Activated naive CD4-positive, alpha-beta T cell treated with anti-CD3 and anti-CD28 coated beads for 36 hours (primary cell): ENCODE results near the gene SPATA17. TPM values are rescaled to one million over a fixed set of nuclear protein-coding genes. Genes with fewer than 3 reads are reported as not detected.
"Not testable (repeated sequence)": the region's sequence is repeated elsewhere in the genome, so short reads cannot be mapped to it uniquely, and the experiment has no call there.

Experiments
- CTCF ChIA-PET: fragments of 350-600 bp; sonication (Branson Sonifier 250); formaldehyde crosslinking; loops from one replicate; lab custom pipeline; 2021; ENCODE audit warnings: antibody characterized with exemption; lab: Charles Lee
- DNase-seq: peaks from one replicate; pipeline ENCODE4 v3.0.0-alpha.2; 2020
- H3K27ac Mint-ChIP-seq: one replicate; pipeline ENCODE4 v1.8.0; 2021; ENCODE audit warnings: mild to moderate bottlenecking, mixed read lengths
- H3K27me3 Mint-ChIP-seq: one replicate; pipeline ENCODE4 v1.8.0; 2021; ENCODE audit warnings: low read depth, mixed read lengths
- H3K36me3 Mint-ChIP-seq: one replicate; pipeline ENCODE4 v1.8.0; 2021; ENCODE audit warnings: low read depth, mixed read lengths
- H3K4me1 Mint-ChIP-seq: one replicate; pipeline ENCODE4 v1.8.0; 2021; ENCODE audit warnings: low read depth, mixed read lengths
- H3K4me3 Mint-ChIP-seq: one replicate; pipeline ENCODE4 v1.8.0; 2021; ENCODE audit warnings: mild to moderate bottlenecking, moderate library complexity, mixed read lengths
- H3K9me3 Mint-ChIP-seq: one replicate; pipeline ENCODE4 v1.8.0; 2021; ENCODE audit warnings: mixed read lengths
- intact Hi-C: fragments of 100-400 bp; cut with micrococcal nuclease; formaldehyde crosslinking; loops from one replicate; pipeline ENCODE4 v1.15.1; 2023
- total RNA-seq, 2 experiments: library from RNA; stranded (reverse); gene quantifications; one replicate each; pipeline ENCODE4 v1.2.3, GENCODE V29; 2021

The SPATA17 gene, protein sequence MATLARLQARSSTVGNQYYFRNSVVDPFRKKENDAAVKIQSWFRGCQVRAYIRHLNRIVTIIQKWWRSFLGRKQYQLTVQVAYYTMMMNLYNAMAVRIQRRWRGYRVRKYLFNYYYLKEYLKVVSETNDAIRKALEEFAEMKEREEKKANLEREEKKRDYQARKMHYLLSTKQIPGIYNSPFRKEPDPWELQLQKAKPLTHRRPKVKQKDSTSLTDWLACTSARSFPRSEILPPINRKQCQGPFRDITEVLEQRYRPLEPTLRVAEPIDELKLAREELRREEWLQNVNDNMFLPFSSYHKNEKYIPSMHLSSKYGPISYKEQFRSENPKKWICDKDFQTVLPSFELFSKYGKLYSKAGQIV
- total RNA-seq, result not detected

- Mint-ChIP-seq H3K27me3 (peaks cover 6% of the 10 kb centered on the region), H3K27ac (peak within 1 kb of the TSS; percentile 99), H3K36me3 (no peaks in the 10 kb centered on the region), H3K9me3 (no peaks in the 10 kb centered on the region), H3K4me1 (peaks cover 31% of the 10 kb centered on the region), H3K4me3 (peak within 1 kb of the TSS; percentile 93)
- CTCF ChIA-PET, result interaction anchor here (1.1 to 1.2 kb wide), 2 partner anchors 10 to 30 kb away, joined by 4 to 5 read pairs; no protein-coding TSS in a partner anchor
- peak; percentile 80 for DNase-seq
- intact Hi-C loops, result loop anchor here (1.0 kb wide), 2 partner anchors 10 to 149 kb away; no protein-coding TSS in a partner anchor
These were observed at the start of gene SPATA17, which contains the start of gene GPATCH2 for GRCh38 chr1:217630711-217631591. TSS of gene SPATA17 (plus strand) at chr1:217631344. CDS start at chr1:217631379, 35 bp downstream. TSS of gene GPATCH2 (minus strand) at chr1:217631090. CDS start at chr1:217630971, 119 bp downstream.

DNA sequence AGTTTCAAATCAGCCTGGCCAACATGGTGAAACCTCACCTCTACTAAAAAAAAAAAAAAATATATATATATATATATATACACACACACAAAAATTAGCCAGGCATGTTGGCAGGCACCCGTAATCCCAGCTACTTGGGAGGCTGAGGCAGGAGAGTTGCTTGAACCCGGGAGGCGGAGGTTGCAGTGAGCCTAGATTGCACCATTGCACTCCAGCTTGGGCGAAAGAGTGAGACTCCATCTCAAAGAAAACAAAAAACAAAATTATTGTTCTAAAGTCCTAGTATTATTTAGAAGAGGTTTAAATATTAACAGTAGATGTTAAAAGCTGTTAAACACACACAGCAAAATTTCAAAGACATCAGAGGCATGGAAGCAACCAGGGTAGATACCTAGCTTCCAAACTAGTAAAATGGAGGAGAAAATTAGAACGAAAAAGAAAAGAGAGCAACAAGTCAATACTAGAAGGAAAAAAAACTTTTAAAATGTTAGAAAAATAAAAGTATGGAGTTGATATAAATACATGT is 46.8 kb upstream of the SPATA17 start:
- not testable (repeated sequence) for H3K27me3 Mint-ChIP-seq, H3K27ac Mint-ChIP-seq

DNA sequence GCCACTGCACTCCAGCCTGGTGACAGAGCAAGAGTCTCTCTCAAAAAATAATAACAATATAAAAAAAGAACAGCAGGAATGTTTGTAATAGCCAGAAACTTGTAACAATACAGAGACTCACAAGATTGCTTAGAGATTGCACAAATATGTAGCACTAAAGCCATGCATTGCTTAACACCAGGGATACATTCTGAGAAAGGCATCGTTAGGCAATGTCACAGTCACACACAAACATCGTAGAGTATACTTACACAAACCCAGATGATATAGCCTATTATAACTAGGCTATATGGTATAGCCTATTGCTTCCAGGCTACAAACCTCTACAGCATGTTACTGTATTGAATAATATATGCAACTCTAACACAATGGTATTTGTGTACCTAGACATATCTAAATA is 45.6 kb upstream of the SPATA17 start:
- Mint-ChIP-seq H3K27ac (no peak overlapping the region), H3K9me3 (no peaks in the 10 kb centered on the region), H3K27me3 (no peaks in the 10 kb centered on the region), H3K4me3 (no peak overlapping the region), H3K36me3 (peaks cover 18% of the 10 kb centered on the region), H3K4me1 (no peaks in the 10 kb centered on the region)
- intact Hi-C loops, result no loop called here
- CTCF ChIA-PET, result no interaction called here
- no peak for DNase-seq

More for the DNA sequence above, 46.8 kb upstream of the SPATA17 start:
- H3K4me1 Mint-ChIP-seq, H3K4me3 Mint-ChIP-seq, H3K9me3 Mint-ChIP-seq, DNase-seq, CTCF ChIA-PET, intact Hi-C loops: not testable (repeated sequence)
- H3K36me3 Mint-ChIP-seq, result peaks cover 19% of the 10 kb centered on the region

- Mint-ChIP-seq H3K27ac (no peak overlapping the region), H3K4me1 (no peaks in the 10 kb centered on the region), H3K27me3 (no peaks in the 10 kb centered on the region), H3K4me3 (no peak overlapping the region), H3K36me3 (peaks cover 12% of the 10 kb centered on the region), H3K9me3 (no peaks in the 10 kb centered on the region)
- intact Hi-C loops, result no loop called here
- CTCF ChIA-PET, result no interaction called here
- DNase-seq, result no peak
These were observed 44.6 kb upstream of the SPATA17 start for GRCh38 chr1:217586586-217586985.

- CTCF ChIA-PET, result no interaction called here
- H3K27ac Mint-ChIP-seq, result no peak overlapping the region
- intact Hi-C loops, result no loop called here
- peaks cover 8% of the 10 kb centered on the region for H3K36me3 Mint-ChIP-seq
- no peak for DNase-seq
- no peak overlapping the region for H3K4me3 Mint-ChIP-seq
- H3K4me1 Mint-ChIP-seq, result no peaks in the 10 kb centered on the region
- H3K9me3 Mint-ChIP-seq, result no peaks in the 10 kb centered on the region
- no peaks in the 10 kb centered on the region for H3K27me3 Mint-ChIP-seq
These were observed 40.5 kb upstream of the SPATA17 start for GRCh38 chr1:217590598-217590997.

GRCh38 chr1:217599154-217599553 is 32.0 kb upstream of the SPATA17 start:
- intact Hi-C loops, result no loop called here
- no peaks in the 10 kb centered on the region for H3K9me3 Mint-ChIP-seq
- no peak overlapping the region for H3K27ac Mint-ChIP-seq
- peaks cover 9% of the 10 kb centered on the region for H3K36me3 Mint-ChIP-seq
- no peaks in the 10 kb centered on the region for H3K27me3 Mint-ChIP-seq
- CTCF ChIA-PET, result no interaction called here
- H3K4me3 Mint-ChIP-seq, result no peak overlapping the region
- no peaks in the 10 kb centered on the region for H3K4me1 Mint-ChIP-seq
- DNase-seq, result no peak

GRCh38 chr1:217602380-217602779 is 28.8 kb upstream of the SPATA17 start:
- peaks cover 12% of the 10 kb centered on the region for H3K36me3 Mint-ChIP-seq
- no peak for DNase-seq
- intact Hi-C loops, result no loop called here
- H3K4me3 Mint-ChIP-seq, result no peak overlapping the region
- H3K4me1 Mint-ChIP-seq, result no peaks in the 10 kb centered on the region
- no peaks in the 10 kb centered on the region for H3K9me3 Mint-ChIP-seq
- no peaks in the 10 kb centered on the region for H3K27me3 Mint-ChIP-seq
- CTCF ChIA-PET, result no interaction called here
- H3K27ac Mint-ChIP-seq, result no peak overlapping the region

DNA sequence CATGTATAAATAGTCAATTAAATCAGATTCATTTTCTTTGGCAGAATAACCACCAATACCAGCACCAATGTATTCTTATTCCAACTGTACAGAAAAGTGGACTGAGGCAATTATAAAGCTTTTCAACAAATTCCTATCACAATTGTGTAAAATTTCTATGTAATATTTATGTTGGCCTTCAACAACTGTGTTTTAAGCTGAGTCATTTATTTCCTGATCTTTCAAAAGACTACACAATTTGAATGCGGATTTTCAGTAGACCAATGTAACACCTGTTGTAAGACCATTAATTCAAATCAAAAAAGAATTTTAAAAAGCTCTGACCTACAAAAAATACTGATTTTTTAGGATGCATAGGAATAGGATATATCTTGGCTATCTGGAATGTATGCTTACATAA is 25.8 kb upstream of the SPATA17 start:
- Mint-ChIP-seq H3K36me3 (peaks cover 10% of the 10 kb centered on the region), H3K27me3 (no peaks in the 10 kb centered on the region), H3K9me3 (no peaks in the 10 kb centered on the region), H3K27ac (no peak overlapping the region), H3K4me1 (no peaks in the 10 kb centered on the region), H3K4me3 (no peak overlapping the region)
- no peak for DNase-seq
- intact Hi-C loops, result no loop called here
- CTCF ChIA-PET, result no interaction called here

DNA sequence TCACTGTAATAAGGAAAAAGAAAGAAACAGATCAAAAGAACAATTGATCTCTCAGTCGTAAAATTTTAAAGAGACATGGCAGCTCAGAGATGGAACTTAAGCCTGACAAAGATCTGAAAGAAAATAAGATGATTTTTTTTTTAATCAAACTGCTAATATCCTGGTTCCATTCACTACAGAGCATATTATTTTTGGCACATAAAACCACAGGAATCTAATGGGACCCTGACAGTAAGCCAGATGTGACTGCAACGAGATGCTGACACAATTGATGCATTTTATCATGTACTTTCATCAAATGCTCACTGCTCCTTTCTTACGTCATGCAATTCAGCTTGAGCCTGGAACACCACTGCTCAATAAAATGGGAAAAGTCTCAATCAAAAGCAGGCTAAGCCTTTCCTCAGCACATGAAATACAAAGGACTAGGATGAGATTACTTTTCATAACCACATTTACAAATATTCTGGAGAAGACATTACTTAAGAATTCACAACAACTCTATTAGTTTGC is 16.9 kb upstream of the SPATA17 start:
- no peak for DNase-seq
- Mint-ChIP-seq H3K36me3 (peaks cover 28% of the 10 kb centered on the region), H3K9me3 (no peaks in the 10 kb centered on the region), H3K27ac (no peak overlapping the region), H3K4me1 (peaks cover 4% of the 10 kb centered on the region), H3K4me3 (no peak overlapping the region), H3K27me3 (no peaks in the 10 kb centered on the region)
- intact Hi-C loops, result no loop called here
- CTCF ChIA-PET, result interaction anchor here (0.7 kb wide), 1 partner anchor 151 kb away, joined by 4 read pairs; no protein-coding TSS in a partner anchor

- no peak for DNase-seq
- Mint-ChIP-seq H3K4me3 (no peak overlapping the region), H3K4me1 (peaks cover 17% of the 10 kb centered on the region), H3K27me3 (no peaks in the 10 kb centered on the region), H3K27ac (no peak overlapping the region), H3K9me3 (no peaks in the 10 kb centered on the region), H3K36me3 (peaks cover 29% of the 10 kb centered on the region)
- CTCF ChIA-PET, result no interaction called here
- intact Hi-C loops, result no loop called here
These were observed 14.0 kb upstream of the SPATA17 start for GRCh38 chr1:217617126-217617525.

DNA sequence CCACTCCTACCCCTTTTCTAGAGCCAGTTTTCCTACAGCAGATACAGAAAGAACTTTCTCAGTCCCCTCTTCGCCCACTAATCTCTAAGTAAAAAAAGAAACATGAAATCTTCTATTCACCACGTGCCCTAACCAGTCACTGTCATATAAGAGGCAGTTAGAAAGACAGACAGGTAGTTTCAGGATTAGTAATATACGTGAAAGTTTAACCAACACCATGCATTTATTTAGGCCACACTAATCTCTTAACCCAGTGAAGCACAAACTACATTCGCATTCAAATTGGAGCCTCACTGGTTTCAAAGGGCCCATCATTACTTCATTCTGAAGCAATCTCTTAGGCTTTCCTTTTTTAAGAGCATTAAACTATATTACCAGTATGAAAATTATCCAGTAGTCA is 10.3 kb upstream of the SPATA17 start:
- no peaks in the 10 kb centered on the region for H3K27me3 Mint-ChIP-seq

DNA sequence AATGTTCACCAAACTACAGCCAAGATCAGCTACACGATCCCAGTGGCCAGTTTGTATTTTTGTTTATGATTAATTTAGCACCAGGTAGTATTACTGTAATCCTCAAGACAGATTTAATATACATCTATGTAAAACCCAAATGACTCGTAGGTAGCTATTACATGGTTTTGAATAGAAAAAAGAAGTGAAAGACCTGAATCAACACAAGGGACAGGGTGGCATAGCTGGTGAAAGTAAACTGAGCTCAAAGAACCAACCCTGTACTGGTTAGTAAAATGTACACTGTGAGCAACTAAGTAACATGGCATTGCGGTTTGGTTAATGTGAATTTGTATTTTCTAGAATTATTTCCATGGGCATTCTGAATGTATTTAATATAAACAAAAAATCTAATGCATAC is 9.1 kb upstream of the SPATA17 start:
- Mint-ChIP-seq H3K4me3 (no peak overlapping the region), H3K4me1 (peaks cover 41% of the 10 kb centered on the region), H3K36me3 (peaks cover 22% of the 10 kb centered on the region), H3K27ac (no peak overlapping the region), H3K9me3 (no peaks in the 10 kb centered on the region), H3K27me3 (no peaks in the 10 kb centered on the region)
- CTCF ChIA-PET, result interaction anchor here (1.9 kb wide), 1 partner anchor 9 kb away, joined by 5 read pairs; the partner anchor contains the start of gene GPATCH2
- intact Hi-C loops, result loop anchor here (10.0 kb wide), 2 partner anchors 663 to 1553 kb away; partner anchors contain the start of genes LYPLAL1 and RRP15
- DNase-seq, result no peak

More for the DNA sequence above, 10.3 kb upstream of the SPATA17 start:
- Mint-ChIP-seq H3K27ac (no peak overlapping the region), H3K9me3 (no peaks in the 10 kb centered on the region), H3K36me3 (peaks cover 25% of the 10 kb centered on the region), H3K4me1 (peaks cover 33% of the 10 kb centered on the region), H3K4me3 (no peak overlapping the region)
- CTCF ChIA-PET, result interaction anchor here (1.9 kb wide), 1 partner anchor 10 kb away, joined by 5 read pairs; the partner anchor contains the start of gene GPATCH2
- intact Hi-C loops, result loop anchor here (1.0 to 10.0 kb wide), 3 partner anchors 10 to 1554 kb away; partner anchors contain the start of genes GPATCH2, LYPLAL1, RRP15 and SPATA17
- DNase-seq, result no peak
